Smooth muscle cell (in vitro differentiated cells): ENCODE data around the gene C19orf47. TPM values are rescaled to one million over a fixed set of nuclear protein-coding genes. Genes with fewer than 3 reads are reported as not detected.
A peak's percentile ranks its signal among the peaks of the same experiment; 100 is the strongest.

ENCODE experiments used
- DNase-seq: peaks from one replicate; lab custom pipeline; 2025; ENCODE audit not compliant: unreplicated experiment; lab: John Stamatoyannopoulos, UW
- H2AFZ ChIP-seq: fragments of 200-600 bp; sonication (generic); 2 replicates; pipeline ENCODE4 v1.6.0; 2016; ENCODE audit warnings: antibody characterized with exemption, low read depth, mild to moderate bottlenecking
- H3F3A ChIP-seq: fragments of 200-600 bp; sonication (generic); 2 replicates; pipeline ENCODE4 v1.6.0; 2017; ENCODE audit warnings: antibody characterized with exemption, low read depth
- H3K27ac ChIP-seq: fragments of 200-600 bp; sonication (generic); 2 replicates; pipeline ENCODE4 v1.5.1; 2016; ENCODE audit warnings: low read depth, mild to moderate bottlenecking
- H3K27me3 ChIP-seq: fragments of 200-600 bp; sonication (generic); 2 replicates; pipeline ENCODE4 v1.6.1; 2016; ENCODE audit warnings: low read depth, mild to moderate bottlenecking
- H3K36me3 ChIP-seq: fragments of 200-600 bp; sonication (generic); 2 replicates; pipeline ENCODE4 v1.5.1; 2016; ENCODE audit warnings: low read depth
- H3K4me1 ChIP-seq: fragments of 200-600 bp; sonication (generic); 2 replicates; pipeline ENCODE4 v1.5.1; 2016; ENCODE audit warnings: low read depth
- H3K4me2 ChIP-seq: fragments of 200-600 bp; sonication (generic); 2 replicates; pipeline ENCODE4 v1.6.0; 2016; ENCODE audit warnings: mild to moderate bottlenecking
- H3K4me3 ChIP-seq: fragments of 200-600 bp; sonication (generic); 2 replicates; pipeline ENCODE4 v1.5.1; 2016; ENCODE audit warnings: mild to moderate bottlenecking
- H3K79me2 ChIP-seq: fragments of 200-600 bp; sonication (generic); 2 replicates; pipeline ENCODE4 v1.6.0; 2016; ENCODE audit warnings: low read depth, mild to moderate bottlenecking
- H3K9ac ChIP-seq: fragments of 200-600 bp; sonication (generic); 2 replicates; pipeline ENCODE4 v1.6.0; 2016; ENCODE audit warnings: low read depth
- H3K9me3 ChIP-seq: fragments of 200-600 bp; sonication (generic); replicated peaks from 2 replicates; pipeline ENCODE4 v1.5.1; 2016; ENCODE audit warnings: low read depth
- H4K20me1 ChIP-seq: fragments of 200-600 bp; sonication (generic); 2 replicates; pipeline ENCODE4 v1.6.0; 2016; ENCODE audit warnings: low read depth
- CTCF ChIP-seq: fragments of 200-600 bp; sonication (generic); IDR thresholded peaks from 2 replicates; pipeline ENCODE4 v1.5.1; 2017; ENCODE audit warnings: borderline replicate concordance, mild to moderate bottlenecking, antibody characterized with exemption; ENCODE audit not compliant: insufficient read depth, poor library complexity, severe bottlenecking
- WGBS: methylation state at CpG from one replicate; pipeline ENCODE4 v1.1.7; 2016; ENCODE audit warnings: low lambda C conversion rate; 5-methylcytosine and 5-hydroxymethylcytosine counted together
- polyA plus RNA-seq: library from polyadenylated mRNA; unstranded; fragments of >200 nt; fragmentation: Nextera tagmentation; extraction: Ambion mirVana; gene quantifications from 2 replicates; pipeline ENCODE4 v1.2.1, GENCODE V29; 2016
- total RNA-seq: library from RNA; depleted of rRNA; stranded (reverse); fragments of >200 nt; gene quantifications from 2 replicates; pipeline ENCODE4 v1.2.3, GENCODE V29; 2014

C19orf47 gene
- total and polyA plus RNA-seq, 2 experiments from 2014 or later, result 6.3 to 9.3 TPM

DNA sequence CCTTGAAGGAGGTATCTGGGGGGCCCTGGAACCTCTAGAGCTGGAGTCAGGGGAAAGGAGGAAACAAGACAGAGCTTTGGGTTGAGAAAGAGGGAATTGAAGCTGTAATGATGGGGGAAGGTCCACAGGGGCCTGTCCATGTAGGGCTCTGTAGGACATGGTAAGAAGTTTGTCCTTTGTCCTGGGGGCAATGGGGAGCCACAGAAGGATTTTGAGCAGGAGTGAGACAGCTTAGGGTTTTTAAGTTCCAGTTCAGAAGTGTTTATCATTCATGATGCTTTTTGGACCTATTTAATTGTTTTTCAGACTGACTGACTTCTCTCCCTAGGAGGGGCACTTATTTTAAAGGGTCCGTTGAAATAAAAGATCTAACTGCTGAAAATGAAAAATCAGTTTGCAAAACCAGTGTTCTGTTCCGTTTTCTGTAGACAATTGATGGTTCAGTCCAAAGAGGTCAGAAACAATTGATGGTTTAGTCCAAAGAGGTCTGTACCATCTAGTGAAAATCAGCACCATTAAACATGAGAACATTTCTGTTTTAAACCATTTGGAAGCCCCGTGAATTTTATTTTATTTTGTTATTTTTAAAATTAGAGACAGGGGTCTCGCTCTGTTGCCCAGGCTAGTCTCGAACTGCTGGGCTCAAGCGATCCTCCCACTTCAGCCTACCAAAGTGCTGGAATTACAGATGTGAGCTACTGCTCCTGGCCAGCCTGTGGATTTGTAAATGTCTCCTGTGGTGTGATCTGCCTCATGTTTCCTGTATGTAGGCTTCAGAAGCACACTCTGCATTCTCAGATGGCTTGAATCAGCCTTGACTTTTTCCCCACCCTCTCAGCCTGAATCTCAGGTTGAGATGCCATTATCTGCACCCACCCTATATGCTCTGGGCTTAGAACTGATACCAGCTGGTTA is 8.7 kb upstream of the C19orf47 start:
- WGBS, result 92% methylated on average over 6 of the region's 6 CpGs
- no peak overlapping the region for H2AFZ ChIP-seq
- H3F3A ChIP-seq, result no peaks in the 10 kb centered on the region
- H3K36me3 ChIP-seq, result no peaks in the 10 kb centered on the region
- no peak overlapping the region for H3K9ac ChIP-seq
- peaks cover 31% of the 10 kb centered on the region for H4K20me1 ChIP-seq
- H3K4me1 ChIP-seq, result no peaks in the 10 kb centered on the region
- H3K4me2 ChIP-seq, result no peak overlapping the region
- peaks cover 23% of the 10 kb centered on the region for H3K79me2 ChIP-seq
- no peak for DNase-seq
- TF ChIP-seq CTCF, result no peak
- no peaks in the 10 kb centered on the region for H3K27me3 ChIP-seq
- H3K4me3 ChIP-seq, result no peak overlapping the region
- no peaks in the 10 kb centered on the region for H3K9me3 ChIP-seq
- no peak overlapping the region for H3K27ac ChIP-seq

- TF ChIP-seq CTCF, result no peak
- Histone ChIP-seq H3K4me3 (no peak overlapping the region), H3K27ac (no peak overlapping the region), H4K20me1 (peaks cover 31% of the 10 kb centered on the region), H3K4me1 (no peaks in the 10 kb centered on the region), H3K4me2 (no peak overlapping the region), H3K9ac (no peak overlapping the region), H3F3A (no peaks in the 10 kb centered on the region), H3K27me3 (no peaks in the 10 kb centered on the region), H3K79me2 (peaks cover 23% of the 10 kb centered on the region), H3K36me3 (no peaks in the 10 kb centered on the region), H2AFZ (no peak overlapping the region), H3K9me3 (no peaks in the 10 kb centered on the region)
- no peak for DNase-seq
- 95% methylated on average over 9 of the region's 9 CpGs for WGBS
These were observed 7.9 kb upstream of the C19orf47 start for GRCh38 chr19:40355975-40356680.

GRCh38 chr19:40348961-40349507 is 837 bp upstream of the C19orf47 start:
- TF ChIP-seq CTCF, result no peak
- H3K4me3 ChIP-seq, result peak overlapping the region; percentile 88
- DNase-seq, result no peak
- no peaks in the 10 kb centered on the region for H3K36me3 ChIP-seq
- H3K4me2 ChIP-seq, result peak overlapping the region; percentile 93
- peak overlapping the region; percentile 10 for H3K27ac ChIP-seq
- H3F3A ChIP-seq, result no peaks in the 10 kb centered on the region
- no peaks in the 10 kb centered on the region for H4K20me1 ChIP-seq
- no peaks in the 10 kb centered on the region for H3K9me3 ChIP-seq
- peaks cover 9% of the 10 kb centered on the region for H3K4me1 ChIP-seq
- H3K27me3 ChIP-seq, result no peaks in the 10 kb centered on the region
- H3K79me2 ChIP-seq, result peaks cover 62% of the 10 kb centered on the region
- H2AFZ ChIP-seq, result peak overlapping the region; percentile 88
- WGBS, result 19% methylated on average over 17 of the region's 17 CpGs
- H3K9ac ChIP-seq, result peak overlapping the region; percentile 80
